ENCODE data around the gene PRRT1.
"Not testable (repeated sequence)": the region's sequence is repeated elsewhere in the genome, so short reads cannot be mapped to it uniquely, and the experiment has no call there.

PRRT1 gene

DNA sequence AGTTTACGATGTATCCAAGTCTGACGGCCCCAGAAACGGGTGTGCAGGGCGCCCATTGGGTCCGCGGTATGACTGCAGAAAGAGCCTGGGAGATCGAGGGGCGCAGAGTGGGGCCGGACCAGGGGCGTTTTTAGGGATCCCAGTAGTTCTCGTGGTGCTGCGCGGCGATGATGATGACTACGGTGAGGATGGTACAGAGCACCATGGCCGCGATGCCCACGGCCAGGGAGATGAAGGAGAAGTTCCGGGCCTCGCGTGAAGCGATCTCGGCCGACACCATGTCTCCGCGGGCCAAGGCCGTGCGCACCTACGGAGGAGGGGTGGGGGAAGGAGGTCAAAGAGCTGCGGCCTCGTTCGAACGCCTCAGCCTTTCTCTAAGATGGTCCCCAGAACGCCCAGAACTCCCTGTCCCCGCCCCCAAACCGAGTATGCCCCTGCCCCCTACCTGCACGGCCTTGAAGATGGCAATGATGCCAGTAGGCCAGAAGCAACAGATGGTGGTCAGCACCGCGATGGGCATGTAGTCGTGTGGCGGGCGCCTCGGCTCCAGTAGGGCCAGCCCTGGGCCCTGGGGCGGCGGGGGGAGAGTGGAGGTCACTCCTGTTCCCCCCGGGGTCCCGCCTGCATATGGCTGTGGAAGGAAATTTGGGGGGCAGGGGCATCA lies 2.5 kb downstream of the PRRT1 start:
- DNase-seq = no peak

DNA sequence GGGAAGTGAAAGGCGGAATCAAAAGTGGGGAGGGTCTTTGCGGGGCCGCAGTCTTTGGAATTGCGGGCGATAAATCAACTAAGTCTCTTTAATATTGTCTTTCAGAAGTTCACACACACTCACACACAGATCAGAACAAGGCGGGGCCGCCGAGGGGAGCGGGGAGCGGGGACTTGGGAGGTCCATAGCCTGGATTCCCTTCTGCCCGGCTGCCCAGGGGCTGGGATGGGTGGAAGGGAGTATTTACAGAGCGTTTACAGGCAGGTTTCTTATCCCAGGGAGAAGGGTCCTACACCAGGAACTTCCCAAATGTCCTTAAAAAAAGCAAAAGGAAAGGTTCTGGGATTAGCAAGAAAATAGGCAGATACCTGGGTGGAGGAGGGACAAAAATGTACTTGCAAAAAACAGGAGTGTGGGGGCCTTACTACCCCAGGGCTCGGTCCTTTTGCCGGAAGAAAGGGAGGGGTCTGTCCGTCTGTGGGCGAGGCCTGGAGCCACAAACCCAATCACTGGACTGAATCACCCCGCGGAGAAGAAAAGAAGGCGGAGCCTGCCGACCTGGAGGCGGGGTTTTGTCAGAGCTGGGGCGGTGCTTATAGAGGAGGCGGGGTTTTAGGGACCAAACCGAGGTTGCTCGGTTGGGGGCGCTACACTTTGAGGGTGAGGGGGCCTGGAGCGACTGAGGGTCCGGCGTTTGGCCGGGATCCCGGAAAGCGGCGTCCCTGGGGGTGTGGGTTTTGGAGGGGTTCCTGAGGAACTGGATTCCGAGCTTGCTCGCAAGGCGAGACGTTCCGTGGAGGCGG lies 3.2 kb downstream of the PRRT1 start:
- DNase-seq = peak; percentile 53 to 81 (median 70)

DNA sequence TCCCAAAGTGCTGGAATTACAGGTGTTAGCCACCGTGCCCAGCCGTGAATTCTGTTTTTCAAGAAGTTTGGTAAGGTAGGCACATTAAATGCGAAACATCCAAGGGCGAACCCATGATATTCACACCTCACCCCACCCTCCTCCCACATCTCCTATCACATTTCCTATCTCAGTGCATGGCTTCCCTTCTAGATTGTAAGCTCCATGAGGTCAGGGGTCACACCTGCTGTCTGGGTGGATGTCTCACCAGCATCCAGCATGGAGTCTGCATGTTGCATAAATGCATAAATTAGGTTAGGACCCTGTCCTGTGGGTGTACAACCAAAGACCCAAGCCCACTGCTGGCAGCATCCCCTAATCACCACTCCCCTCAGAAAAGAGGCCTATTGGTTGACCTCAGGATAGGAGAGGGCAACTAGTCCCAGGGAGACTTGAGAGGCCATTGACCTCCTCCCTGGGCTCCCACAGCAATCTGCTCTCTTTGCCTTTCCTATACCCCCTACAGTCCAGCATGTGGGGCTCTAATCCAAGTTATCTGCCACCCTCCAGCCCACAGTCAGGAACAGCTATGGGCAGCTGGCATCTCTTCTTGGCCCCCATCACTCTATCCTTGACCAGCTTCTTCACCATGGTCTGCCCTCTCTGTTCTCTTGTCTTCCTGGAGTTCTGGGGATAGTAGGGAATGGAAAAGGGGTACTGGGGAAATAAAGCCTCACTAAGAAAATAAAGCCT lies 4.2 kb downstream of the PRRT1 start:
- DNase-seq = no peak

- no peak for DNase-seq
Observed at GRCh38 chr6:32146687-32147086, 5.1 kb downstream of the PRRT1 start.

DNA sequence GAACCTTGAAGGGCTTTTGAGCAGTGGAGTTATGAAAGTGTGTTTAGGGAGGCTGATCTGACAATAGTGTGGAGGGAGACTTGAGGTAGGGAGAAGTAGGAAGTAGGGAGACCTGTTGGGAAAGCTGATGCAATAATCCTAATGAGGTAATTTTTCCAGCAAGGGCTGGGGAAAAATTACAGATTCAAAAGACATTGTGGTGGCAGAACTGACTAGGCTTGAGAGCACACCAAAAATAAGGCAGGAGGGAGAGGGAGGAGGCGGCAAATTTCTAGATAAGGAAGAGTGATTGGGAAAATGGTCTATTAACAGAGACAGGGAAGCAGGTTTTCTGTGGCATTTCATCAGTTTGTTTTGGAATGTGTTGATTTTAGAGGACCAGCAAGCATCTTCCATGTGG lies 5.5 kb downstream of the PRRT1 start:
- no peak for DNase-seq

GRCh38 chr6:32144238-32144637 lies 7.5 kb downstream of the PRRT1 start:
- not testable (repeated sequence) for DNase-seq

GRCh38 chr6:32140420-32141046 lies 11.2 kb downstream of the PRRT1 start:
- no peak for DNase-seq

DNA sequence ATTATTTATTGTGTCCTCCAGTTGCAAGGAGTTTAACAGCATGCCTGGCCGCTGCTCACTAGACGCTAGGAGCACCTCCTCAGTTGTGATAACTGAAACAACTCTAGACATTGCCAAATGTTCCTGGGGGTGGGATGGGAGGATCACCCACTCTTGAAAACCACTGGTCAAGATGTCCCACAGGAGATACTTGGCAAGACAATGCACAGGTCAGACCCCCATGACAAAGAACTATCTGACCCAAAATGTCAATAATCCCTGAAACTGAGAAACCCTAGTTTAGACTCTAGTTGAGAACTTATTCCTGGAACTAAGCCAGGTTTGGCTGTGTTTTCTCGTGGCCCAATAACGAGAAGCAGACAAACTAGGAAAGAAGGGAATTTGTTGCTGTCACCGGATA lies 12.1 kb downstream of the PRRT1 start:
- no peak for DNase-seq

DNA sequence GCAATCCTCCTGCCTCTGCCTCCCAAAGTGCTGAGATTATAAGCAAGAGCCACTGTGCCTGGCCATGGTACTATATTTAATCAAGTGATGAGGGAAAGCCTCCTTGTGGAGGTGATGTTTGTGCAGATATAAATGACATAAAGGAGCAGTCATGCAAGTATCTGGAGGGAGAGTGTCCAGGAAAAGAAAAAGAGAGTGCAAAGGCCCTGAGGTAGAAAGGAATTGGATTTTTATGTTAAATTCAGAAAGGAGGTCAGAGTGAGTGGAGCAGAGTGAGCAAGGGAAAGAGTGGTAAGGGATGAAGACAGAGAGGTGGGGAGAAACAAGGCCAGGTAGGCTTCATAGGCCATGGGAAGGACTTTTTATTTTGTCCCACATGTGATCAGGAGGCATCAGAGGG lies 14.3 kb downstream of the PRRT1 start:
- DNase-seq = no peak

GRCh38 chr6:32133786-32134185 lies 18.0 kb downstream of the PRRT1 start:
- no peak for DNase-seq

GRCh38 chr6:32132110-32132509 lies 19.6 kb downstream of the PRRT1 start:
- DNase-seq = no peak

DNA sequence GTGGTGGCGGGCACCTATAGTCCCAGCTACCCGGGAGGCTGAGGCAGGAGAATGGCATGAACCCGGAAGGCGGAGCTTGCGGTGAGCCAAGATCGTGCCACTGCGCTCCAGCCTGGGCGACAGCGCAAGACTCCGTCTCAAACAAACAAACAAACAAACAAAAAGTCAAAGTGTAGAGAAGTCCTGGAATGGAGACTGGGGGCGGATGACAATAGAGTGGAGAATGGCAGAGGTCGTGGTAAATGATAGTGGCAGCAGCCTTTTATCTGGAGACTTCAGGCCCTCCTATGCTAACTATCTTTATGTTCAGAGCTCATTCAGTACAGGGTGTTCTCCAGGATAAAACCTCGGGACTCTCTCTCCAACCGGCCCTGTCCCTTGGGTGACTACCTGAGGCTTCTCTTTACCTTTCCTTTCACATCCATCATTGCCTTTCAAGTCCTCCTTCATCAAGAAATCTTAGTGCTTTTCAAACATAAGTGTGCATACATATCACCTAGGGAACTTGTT lies 20.2 kb downstream of the PRRT1 start:
- no peak for DNase-seq

DNA sequence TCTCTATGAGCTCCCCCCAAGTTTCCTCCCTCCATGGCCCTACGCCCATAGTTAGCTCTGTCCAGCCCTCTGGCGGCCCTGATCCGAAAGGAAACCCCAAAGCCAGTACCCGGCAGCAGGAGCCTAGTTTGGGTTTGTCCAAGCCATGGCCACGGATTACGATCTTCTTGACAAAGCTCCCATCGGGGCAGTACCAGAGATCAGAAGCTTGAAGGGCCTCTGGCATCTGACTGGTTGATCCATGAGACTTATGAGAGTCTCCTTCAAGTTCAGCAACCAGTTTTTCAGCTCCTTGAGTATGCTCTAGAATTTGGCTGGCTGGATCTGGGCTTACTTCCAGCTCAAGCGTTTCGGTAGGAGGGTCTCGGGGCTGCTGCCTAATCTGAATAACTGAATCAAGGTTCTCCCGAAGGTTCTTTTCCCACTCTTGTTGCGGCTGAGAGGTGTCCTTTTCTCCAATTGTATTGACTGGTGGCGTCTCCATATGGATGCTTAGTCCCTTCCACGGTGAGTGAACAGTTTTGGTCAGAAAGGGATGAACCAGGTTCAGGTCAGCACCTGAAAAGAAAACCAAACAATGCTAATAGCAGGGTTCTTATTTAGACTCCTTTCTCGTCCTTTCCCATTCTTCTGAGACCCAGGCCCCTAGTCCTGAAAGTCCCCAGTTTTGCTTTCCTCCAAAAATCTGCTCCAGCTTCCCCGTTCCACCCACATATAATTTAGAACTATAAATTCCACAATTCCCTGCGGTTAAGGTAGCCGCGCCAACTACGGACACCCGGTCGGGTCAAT lies 22.2 kb downstream of the PRRT1 start:
- DNase-seq = no peak

DNA sequence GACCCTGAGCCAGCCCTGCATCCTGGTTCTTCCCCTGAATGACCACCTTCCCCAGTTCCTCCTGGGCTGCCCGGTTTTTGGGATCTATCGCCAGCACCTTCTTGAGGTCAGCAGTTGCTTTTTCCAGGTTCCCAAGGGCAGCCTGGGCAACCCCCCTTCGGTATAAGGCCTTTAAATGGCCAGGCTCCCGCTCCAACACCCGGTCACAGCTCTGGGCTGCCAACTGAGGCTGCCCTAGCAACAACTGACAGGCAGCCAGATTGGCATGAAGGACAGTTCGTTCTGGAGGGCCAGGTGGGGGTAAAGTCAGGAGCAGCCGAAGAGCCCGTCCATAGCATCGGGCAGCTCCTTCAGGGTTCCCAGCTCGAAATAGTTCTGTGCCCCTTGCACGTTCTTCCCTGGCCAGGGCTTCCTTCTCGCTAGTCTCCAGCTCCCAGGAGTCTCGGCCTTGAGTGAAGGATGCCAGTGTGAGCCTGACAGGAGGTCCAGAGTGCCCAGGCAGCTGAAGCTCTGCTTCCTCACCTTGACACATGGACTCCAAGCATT lies 22.9 kb downstream of the PRRT1 start:
- no peak for DNase-seq

DNA sequence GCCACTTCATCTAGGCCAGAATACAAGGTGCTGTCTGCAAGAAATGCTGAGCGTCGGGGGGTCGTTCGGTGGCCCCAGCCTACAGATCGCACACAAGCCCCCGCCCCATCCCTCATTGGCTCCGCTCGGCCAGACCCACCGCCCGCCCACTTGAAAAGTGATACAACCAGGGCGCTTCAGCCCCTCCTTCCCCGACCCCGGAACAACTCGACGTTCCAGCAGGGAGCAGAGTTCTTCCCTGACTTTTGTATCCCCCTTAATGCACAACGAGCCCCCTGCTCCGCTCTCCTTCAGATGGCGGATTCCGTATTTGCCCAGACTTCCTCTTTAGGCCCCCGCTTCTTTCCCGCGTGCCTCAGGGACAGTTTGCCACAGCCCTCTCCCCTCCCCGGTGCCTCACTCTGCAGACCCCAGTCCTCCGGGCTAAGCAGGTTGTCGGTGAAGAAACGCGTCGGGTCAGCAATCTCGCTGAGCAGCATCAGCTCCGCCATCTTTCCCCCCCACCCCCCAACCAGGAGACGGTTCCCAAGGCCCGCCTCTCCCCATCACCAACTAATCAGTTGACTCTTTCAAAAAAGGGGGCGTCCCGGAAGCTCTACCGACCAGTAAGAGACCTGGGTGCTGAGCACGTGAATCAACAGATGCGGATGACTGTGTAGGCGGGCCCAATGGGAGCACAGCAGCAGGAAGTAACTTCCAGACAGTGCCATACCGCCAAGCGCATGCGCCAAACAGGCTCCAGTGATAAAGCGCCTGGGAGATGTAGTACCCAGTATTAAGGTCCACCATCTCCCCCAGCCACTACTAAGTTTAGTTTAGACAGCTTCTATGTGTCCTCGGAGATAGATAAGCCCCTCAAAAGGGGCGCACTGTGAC lies 23.8 kb downstream of the PRRT1 start, which contains the start of gene ATF6B:
TSS of gene ATF6B (minus strand) at position 530 of the 876 bp plus-strand sequence. CDS start at position 491, 39 bp downstream.
- DNase-seq = peak; percentile 79 to 98 (median 97)

DNA sequence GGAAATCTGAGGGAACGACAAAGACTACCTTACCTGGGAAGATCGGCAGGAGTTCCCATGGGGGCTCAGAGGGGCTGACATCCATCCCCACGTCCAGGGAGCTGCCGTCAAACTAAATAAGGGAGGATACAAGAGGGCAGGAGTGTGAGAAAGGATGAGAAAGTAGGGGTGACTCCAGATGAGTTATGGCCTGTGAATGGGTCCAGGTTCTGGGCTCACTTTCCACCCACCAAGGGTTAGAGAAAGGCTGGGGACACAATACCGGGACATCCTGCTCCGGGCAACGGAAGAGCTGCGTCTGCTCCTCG lies 24.4 kb downstream of the PRRT1 start:
- DNase-seq = no peak

DNA sequence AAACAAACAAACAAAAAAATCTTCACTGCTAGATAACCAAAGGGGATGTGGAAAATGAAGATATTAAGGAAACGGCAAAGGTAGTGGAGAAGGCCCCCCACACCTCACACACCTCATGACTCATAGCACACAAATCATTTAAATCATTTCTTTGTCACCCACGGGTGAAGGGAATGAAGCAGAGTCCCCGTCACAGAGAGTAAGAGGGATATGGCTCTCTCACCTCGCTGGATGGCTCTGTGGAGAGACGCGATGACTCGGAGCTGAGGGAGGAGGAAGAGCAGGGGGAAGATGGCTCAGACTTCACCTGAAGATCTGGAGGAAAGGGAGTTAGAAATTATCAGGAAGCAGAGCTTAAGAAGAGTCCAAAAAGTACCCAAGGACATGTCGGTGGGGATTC lies 24.9 kb downstream of the PRRT1 start:
- DNase-seq = no peak

DNA sequence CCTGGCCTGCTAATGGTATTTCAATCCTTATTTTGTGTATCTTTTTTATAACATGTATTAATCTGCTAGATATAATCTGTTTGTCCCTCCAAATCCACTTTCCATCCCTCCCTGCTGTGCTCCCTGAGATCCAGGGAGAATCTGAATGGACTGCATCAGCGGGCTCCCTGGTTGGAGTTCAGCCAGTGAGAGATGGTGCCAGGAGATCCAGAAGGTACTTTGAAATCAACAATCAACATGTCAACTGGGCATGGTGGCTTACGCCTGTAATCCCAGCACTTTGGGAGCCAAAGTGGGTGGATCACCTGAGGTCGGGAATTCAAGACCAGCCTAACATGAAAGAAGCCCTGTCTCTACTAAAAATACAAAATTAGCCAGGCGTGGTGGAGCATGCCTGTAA lies 28.1 kb downstream of the PRRT1 start:
- DNase-seq = no peak

GRCh38 chr6:32120573-32121059 lies 31.1 kb downstream of the PRRT1 start:
- DNase-seq = no peak

- DNase-seq = peak; percentile 19 to 70 (median 60)
Observed at GRCh38 chr6:32118782-32119628, 32.7 kb downstream of the PRRT1 start.

Measured in stimulated activated naive CD4-positive, alpha-beta T cell (primary cell).